ENCODE results near the gene ACADSB.

Gene ACADSB

DNA sequence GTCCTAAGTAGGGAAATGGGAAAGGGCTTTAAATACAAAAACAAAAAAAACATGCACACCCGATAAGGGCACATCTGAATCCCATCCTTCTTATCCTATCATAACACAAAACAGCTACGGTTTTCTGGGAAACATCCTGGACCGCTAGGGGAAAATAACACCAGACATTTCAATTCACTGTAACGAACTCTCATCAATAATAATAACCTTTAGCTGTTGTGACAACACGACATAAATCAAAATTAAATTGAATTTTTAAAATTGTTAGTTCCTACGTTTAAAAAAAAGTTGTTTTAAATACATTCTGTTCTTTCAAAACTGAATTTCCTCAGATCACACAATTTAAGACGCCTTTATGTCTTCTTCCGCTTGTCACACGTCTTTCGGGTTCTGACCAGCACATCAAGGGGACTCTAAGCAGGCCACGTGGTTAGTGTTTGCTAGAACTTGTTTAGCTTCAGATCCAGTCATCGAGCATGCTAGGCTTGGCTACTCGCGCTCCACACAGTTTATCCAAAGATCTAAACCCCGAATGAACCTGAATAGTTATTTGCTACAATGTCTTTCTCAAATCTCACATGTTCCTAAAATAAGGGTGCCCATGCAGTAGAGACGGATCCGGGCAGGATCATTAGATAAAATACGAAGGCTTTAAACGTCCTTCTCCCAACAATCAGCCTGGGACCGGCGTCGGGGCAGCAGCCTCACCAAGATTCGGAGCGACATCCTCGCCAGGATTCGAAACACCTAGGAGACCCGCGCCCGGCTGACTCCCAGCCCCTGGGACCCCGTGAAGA lies 1.1 kb upstream of the ACADSB start:
- DNase-seq, result no peak

DNA sequence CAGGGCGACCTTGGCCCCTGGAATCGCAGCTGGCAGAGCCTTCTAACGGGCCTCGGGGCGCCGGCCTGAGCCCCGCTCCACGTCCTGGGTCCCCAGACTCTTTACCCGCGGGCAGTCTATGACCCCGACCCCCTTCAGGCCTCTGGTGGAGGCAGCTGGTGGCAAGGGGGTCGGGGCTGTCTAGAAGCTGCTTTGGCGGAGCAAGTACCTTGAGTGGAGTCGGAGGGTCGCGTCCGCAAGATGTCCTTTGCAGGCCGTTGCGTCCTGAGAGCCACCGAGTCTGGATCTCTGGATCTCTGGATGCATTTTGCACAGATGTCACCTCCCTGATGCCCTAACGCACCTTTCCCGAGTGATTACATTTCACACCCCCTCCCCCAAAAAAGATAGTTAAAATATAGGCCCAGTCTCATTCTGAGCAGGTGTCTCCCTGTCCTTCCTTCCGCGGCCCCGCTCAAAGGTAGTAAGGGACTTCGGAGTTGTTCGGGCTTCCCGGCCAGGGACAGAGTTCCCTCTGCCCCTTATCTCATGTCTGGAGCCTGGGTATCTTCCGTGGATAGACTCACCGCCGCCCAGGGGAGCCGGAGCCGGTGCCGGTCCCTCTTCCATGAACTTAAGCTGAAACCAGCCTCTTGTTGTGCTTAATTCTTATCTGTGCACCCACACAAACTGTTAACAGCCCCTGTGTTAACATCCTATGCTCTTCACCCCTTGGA lies 457 bp downstream of the ACADSB start:
- DNase-seq, result no peak

DNA sequence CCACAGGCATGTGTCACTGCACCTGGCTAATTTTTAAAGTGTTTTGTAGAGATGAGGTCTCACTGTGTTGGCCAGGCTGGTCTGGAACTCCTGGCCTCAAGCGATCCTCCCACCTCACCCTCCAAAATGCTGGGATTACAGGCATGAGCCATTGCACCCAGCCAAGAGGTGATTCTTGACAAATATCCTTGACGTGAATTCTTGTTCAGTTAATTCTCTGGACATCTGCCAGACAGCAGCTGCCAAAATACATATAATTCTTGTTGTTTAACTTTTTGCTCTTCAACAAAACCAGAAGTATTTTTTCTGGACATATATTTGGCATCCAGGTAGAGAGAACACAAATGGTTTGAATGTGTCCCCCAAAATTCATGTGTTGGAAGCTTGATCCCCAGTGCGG lies 3.2 kb downstream of the ACADSB start:
- no peak for DNase-seq

DNA sequence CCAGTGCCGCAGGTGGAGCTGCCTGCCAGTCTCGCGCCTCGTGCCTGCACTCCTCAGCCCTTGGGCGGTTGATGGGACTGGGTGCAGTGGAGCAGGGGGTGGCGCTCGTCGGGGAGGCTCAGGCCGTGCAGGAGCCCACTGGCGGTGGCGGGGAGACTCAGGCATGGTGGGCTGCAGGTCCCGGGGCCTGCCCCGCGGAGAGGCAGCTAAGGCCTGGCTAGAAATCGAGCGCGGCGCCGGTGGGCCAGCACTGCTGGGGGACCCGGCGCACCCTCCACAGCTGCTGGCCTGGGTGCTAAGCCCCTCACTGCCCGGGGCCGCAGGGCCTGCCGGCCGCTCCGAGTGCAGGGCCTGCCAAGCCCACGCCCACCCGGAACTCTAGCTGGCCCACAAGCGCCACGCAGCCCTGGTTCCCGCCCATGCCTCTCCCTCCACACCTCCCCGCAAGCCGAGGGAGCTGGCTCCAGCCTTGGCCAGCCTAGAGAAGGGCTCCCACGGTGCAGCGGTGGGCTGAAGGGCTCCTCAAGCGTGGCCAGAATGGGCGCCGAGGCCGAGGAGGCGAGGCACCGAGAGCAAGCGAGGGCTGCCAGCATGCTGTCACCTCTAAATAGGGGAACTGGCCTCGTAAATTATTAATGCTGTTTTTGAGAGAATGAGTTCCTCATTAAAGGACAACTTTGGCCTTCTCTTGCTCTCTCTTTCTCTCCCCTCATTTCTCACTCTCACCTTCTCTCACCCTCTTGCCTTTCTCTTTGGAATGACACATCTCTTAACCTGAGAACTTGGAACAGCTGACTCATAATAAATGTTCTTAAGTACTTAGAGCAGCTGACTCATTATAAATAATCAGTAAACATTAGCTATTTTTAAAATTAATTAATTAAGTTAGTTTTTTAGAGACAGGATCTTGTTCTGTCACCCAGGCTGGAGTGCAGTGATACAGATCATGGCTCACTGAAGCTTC lies 4.9 kb downstream of the ACADSB start:
- no peak for DNase-seq

DNA sequence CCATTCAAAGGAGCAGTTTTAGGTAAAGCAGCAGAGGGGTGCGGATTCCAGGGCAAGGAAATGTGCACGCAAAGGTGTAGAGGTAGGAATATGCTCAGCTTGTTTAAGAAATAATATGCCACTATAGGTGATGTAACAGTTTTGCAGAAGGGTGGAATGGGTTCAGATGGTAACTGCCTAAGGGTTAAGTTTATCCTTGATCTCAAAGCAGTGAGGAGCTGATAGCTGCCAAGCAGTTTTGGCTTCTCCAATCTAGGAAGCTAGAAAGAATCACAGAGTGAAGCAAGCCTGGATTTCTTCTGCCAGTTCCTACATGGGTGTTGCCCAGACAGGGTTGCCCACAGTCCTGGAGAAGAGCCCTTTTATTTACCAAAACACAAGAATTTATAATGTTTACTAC lies 6.0 kb downstream of the ACADSB start:
- no peak for DNase-seq

DNA sequence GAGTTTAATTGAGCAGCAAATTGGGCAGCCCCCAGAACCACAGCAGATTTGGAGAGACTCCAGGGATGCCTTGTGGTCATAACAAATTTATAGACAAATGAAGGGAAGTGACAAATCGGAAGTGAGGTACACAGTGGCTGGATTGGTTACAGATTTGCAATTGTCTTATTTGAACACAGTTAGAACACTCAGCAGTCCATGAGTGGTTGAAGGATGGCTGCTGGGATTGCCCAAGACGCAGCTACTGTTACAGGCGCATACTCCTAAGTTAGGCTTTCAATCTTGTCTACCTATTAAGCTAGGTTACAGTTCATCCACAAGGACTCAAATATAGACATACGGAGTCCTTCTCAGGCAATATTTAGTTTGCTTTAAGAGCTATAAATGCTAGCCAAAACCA lies 7.4 kb downstream of the ACADSB start:
- no peak for DNase-seq

DNA sequence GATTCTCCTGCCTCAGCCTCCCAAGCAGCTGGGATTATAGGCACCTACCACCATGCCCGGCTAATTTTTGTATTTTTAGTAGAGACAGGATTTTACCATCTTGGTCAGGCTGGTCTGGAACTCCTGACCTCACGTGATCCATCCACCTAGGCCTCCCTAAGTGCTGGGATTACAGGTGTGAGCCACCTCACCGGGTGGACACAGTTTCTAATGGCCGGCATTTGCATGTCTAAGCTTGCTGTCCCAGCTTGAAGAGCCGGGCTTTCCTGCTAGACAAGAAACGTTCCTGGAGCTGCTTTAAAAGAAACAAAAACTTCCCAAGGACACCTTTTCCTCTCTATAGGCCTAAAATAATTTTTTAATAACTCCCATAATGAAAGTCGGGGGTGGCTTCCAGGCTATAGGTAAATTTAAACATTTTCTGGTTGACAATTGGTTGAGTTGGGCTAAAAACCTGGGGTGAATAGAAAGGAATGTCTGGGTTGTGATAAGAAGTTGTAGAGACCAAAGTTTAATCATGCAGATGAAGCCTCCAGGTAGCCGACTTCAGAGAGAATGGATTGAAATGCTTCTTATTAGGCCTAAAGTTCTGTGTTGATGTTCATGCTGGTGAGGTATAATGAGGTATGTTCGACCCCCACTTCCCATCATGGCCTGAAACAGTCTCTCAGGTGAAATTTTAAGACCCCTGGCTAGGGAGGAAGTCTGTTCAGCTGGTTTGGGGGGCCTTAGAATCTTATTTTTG lies 8.8 kb downstream of the ACADSB start:
- no peak for DNase-seq

DNA sequence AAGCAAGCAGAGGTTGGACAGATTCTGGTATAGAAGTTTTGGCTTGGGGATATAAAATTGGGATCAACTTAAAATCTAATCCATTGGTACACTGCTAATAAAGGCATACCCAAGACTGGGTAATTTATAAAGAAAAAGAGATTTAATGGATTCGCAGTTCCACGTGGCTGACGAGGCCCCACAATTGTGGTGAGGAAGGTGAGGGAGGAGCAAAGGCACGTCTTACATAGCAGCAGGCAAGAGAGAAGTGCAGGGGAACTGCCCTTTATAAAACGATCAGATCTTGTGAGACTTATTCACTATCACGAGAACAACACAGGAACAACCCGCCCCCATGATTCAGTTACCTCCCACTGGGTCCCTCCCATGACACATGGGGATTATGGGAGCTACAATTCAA lies 9.7 kb downstream of the ACADSB start:
- no peak for DNase-seq

DNA sequence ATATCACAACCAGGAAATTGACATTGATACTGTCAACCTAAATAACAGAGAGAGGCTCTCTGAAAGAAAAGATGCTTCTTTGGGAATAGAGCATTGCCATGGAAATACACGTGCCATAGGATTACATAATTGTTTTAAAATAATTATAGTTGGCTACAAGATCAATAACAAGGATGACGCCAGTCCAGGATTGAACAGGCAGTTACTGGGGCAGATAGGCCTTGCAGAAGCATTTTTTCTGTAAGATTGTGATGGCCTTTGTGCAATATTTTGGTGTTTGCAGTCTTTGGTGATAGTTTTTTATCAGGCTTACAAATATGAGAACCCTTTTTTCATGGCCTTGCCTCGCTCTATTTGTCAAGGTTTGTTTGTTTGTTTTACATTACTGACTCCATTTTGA lies 10.5 kb downstream of the ACADSB start:
- DNase-seq, result no peak

DNA sequence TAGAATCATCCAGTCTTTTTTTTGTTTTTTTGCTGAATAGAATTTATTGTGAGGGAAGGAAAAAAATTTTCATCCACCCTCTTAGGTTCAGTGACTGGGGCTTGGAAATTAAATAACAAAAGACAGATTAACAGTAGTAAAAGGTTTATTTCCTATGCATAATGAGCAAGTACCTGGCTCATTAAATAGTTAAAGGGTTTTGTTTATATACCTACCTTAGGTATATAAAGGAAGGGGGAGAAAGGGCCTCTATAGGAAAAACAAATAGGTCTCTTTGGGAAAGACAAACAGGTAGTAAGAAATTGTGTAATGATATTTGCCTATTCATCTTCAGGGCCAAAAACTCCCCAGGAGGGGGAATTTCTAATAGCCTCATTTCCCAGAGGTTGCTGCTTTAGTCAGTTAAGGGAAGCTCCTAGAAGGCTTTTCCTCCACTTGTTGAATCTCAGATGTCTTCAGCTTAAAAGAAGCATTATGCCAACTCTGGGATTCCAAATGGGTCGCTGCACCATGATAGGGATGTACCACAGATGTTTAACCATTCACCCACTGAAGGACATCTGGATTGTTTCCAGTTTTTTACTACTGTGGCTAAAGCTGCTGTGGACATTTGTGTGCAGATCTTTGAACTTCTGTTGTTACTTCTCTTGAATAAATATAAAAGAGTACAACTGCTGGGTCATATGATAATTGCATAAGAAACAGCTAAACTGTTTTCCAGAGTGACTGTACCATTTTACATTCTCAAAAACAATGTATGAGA lies 11.3 kb downstream of the ACADSB start:
- no peak for DNase-seq

DNA sequence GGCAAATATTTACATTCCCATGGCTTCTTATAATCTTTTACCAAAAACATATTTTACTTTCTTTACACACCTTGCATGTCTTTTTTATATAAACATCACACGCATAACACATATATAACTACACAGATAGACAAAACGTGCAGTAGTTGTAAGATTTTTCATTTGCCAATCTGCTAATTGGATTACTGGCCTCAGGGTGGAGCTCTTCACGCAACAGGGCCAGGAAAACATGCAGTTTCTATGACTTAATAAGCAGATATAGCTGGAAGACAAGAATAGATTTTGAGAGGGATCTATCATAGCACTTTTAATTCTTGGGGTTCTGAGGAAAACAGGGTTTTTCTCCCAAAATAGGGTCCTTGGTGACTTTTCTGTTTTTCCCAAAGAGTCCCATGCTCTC lies 12.7 kb downstream of the ACADSB start:
- DNase-seq, result no peak

DNA sequence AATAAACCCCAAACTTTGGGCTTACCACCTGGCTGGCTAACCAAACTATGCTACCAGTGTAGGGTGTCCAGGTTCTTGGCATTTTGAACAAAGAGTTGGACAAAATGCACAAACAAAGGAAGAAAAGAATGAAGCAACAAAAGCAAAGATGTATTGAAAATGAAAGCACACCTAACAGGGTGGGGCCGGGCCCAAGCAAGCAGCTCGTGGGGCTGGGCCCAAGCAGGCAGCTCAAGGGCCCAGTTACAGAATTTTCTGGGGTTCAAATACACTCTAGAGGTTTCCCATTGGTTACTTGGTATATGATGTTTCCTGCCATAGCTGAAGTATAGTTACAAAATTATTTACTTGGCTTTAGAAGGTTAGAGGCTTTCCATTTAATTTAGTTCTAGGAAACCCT lies 15.7 kb downstream of the ACADSB start:
- DNase-seq, result no peak

DNA sequence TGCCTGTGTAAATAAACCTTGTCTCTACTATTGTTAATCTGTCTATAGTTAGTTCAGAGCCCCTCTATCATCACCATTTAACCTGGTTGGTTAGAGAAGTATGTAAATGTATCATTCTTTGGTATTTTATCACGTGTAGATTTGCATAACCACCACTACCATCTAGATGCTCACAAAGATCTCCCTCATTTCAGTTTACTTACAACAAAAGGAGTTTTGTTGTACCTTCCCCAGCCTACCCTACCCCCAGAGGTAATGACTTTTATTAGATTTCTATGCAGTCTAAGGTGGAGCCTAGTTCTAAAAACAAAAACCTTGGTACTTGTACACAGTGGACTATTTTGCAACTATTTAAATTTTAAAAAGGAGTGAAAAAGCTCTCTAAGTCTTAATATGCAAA lies 17.5 kb downstream of the ACADSB start:
- DNase-seq, result no peak

DNA sequence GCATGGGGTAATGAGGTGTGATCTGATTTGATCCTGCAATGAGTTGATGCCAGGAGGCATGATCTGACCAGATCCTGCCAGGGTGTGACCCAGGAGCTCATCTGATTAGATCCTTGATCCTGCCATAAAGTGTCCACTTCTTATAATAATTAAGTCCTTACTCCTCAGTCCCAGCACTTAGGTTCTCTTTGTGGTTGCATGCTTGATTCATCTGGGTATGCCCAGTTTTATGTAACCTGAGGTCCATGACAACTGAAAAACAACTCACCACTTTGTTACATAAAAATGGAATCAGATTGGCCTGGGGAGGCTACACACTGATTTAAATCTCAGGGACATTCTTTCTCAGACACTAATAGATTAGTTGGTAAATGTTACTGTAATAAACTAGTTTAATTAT lies 19.1 kb downstream of the ACADSB start:
- DNase-seq, result peak; percentile 36

DNA sequence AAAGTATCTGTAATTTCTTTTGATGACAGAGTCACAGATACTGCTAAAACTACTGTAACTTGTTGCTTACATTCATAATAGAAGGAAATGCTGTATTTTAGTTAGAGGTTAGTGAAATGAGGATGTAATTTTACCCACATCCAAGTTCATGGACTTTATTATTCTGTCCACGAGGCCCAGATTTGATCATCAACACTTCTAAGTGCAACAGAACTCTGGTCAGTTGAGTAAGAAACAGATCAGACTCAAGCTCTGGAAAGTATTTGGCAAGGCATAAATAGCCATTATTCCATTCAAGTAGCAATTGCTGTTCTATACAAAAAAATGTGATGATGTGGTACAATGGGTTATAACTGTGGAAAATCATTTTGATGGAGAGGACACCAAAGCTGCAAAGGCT lies 22.3 kb downstream of the ACADSB start:
- DNase-seq, result no peak

DNA sequence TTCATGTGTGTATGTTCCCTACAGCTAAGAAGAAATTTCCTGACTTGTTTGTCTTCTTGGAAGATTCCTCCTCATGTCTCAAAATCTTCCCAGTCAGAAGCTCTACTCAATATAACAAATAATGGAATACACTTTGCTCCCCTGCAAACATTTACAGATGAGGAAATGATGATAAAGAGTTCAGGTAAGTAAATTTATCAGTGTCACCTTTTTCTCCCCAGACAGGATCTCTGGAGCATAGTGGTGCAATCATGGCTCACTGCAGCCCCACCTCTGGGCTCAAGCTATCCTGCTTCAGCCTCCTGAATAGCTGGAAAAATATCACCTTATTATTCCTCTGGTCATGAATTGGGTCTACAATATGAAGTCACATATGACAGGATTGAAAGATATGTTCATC lies 25.5 kb downstream of the ACADSB start:
- no peak for DNase-seq

DNA sequence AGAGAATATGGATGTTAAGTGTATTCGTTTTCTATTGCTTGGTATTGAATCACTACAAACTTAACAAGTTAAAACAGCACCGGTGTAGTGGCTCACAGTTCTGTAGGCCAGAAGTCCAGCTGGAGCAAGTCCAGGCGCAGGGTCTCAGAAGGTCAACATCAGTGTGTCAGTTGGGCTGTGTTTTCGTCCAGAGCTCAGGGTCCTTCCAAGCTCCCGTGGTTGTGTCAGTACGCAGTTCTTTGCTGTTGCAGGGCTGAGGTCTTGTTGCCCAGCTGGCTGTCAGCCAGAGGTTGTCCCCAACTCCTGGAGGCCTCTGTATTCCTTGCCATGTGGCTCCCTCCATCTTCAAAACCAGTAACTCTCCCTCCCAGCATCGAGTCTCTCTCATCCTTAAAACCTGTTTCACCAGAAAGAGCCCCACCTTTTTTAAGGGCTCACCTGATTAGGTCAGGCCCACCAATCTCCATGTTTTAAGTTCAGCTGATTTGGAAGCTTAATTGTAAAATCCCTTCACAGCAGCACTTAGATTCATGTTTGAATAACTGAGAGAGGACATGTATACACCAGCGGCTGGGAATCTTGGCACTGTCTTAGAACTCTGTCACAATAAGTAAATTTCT lies 26.8 kb downstream of the ACADSB start:
- DNase-seq, result no peak

DNA sequence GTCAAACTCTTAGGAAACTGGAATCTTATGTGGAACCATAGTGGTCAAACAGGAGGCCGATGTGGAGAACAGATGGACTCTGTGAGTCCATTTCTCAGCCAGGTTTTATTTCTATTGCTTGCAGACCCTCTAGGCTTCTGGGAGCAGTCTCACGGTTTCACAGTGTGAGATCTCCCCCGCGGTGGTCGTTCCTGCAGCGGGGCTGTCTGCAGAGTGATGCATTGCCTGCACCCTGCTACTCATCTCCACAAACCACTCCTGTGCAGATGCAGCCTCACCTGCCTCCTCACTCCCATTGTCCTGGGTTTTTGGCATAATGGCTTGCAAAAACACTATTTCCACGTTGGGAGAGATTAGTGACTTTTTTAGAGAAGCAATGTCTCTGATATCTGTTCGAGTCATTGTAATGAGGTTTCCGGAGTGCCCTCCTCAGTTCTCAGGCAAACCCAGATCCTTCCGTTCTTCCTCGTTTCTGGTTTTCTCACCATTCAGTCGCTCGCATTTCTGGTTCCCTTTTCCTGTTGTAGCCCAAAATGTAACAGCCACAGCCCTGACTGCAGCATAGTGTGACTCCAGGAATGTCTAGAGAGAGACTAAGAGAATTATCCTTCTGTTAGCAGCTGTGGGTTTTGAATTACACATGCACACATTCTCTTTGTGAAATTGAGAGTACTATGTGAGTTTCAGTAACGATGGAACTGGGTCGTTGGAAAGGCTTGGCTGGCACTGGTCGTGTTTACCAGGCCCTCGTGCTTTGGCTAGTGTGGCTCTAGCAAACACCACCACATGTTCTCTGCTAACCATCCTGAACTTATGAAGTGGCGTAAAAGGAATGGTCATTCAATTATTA lies 30.2 kb downstream of the ACADSB start:
- DNase-seq, result no peak

DNA sequence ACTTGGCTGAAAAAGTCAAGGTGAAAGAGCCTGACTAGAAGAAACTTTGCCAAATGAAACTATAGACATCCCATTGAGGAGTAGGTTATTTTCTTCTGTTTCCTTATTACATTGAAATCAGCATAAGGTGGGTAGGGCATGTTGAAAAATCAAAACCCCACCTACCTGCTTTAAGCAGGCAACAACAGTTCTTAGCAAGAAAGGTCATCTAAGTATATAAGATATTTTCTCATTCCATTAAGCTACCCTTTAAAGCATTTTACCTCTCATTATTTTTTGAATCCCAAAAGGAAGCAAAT lies 30.8 kb downstream of the ACADSB start:
- DNase-seq, result no peak

DNA sequence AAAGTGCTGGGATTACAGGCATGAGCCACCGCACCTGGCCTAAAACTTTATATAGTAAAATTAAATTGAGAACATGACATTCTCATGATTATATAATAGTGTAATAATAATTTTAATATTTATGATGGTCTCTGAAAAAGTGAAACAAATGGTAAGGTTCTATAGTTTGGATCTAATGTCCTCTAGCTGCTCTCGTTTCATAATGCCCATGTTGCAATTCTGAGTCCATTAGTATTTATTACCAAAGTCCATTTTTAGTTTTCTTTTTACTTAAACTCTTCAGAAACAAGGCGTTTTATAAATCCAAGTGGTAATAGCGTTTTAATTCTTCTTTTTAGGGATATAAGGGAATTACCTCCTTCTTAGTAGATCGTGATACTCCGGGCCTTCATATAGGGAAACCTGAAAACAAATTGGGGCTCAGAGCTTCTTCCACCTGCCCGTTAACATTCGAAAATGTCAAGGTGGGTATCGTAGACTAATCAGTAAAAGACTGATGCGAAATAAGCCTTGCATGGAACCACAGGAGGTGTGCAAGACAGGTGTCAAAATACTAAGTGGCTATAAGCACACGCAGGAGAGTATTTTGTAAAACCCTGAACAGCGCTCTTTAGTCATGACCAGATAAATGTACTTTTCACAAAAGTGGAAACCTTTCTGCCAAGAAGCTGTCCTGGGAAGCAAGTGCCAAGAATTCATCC lies 34.1 kb downstream of the ACADSB start:
- no peak for DNase-seq

All from DMS79 (cell line).